Chondrocyte (in vitro differentiated cells): ENCODE measurements around the gene CUL9. TPM values are rescaled to one million over a fixed set of nuclear protein-coding genes. Genes with fewer than 3 reads are reported as not detected.
A peak's percentile ranks its signal among the peaks of the same experiment; 100 is the strongest.

Experiments
- DNase-seq: peaks from one replicate; pipeline ENCODE4 v3.0.0; 2021; ENCODE audit warnings: mixed read lengths, low spot score
- H3K27ac Mint-ChIP-seq: one replicate; pipeline ENCODE4 v1.8.0; 2021; ENCODE audit warnings: mild to moderate bottlenecking, moderate library complexity, mixed read lengths; ENCODE audit not compliant: unreplicated experiment
- H3K27me3 Mint-ChIP-seq: 2 replicates; pipeline ENCODE4 v1.8.0; 2021; ENCODE audit warnings: low read depth, mixed read lengths
- H3K36me3 Mint-ChIP-seq: 2 replicates; pipeline ENCODE4 v1.8.0; 2021; ENCODE audit warnings: low read depth, mixed read lengths
- H3K4me1 Mint-ChIP-seq: 2 replicates; pipeline ENCODE4 v1.8.0; 2021; ENCODE audit warnings: low read depth, mild to moderate bottlenecking, mixed read lengths
- H3K4me3 Mint-ChIP-seq: one replicate; pipeline ENCODE4 v1.8.0; 2021; ENCODE audit warnings: mild to moderate bottlenecking, moderate library complexity, mixed read lengths; ENCODE audit not compliant: unreplicated experiment
- H3K9me3 Mint-ChIP-seq: 2 replicates; pipeline ENCODE4 v1.8.0; 2021; ENCODE audit warnings: low read depth, mixed read lengths
- CTCF ChIP-seq: fragments of 200-600 bp; sonication (generic); IDR thresholded peaks from 2 replicates; pipeline ENCODE4 v1.5.0; 2021; ENCODE audit warnings: antibody characterized with exemption, mild to moderate bottlenecking, moderate library complexity
- total RNA-seq: library from RNA; stranded (reverse); gene quantifications from 3 replicates; pipeline ENCODE4 v1.2.1, GENCODE V29; 2021

Gene CUL9
- total RNA-seq, 1 donor from 2014 or later = 19.8 TPM

GRCh38 chr6:43204271-43205105, 22.5 kb downstream of the CUL9 start:
- H3K27me3 Mint-ChIP-seq = no peaks in the 10 kb centered on the region
- no peak overlapping the region for H3K27ac Mint-ChIP-seq
- no peak for TF ChIP-seq CTCF
- no peak overlapping the region for H3K4me3 Mint-ChIP-seq
- peaks cover 4% of the 10 kb centered on the region for H3K9me3 Mint-ChIP-seq
- peak; percentile 90 for DNase-seq
- H3K4me1 Mint-ChIP-seq = no peaks in the 10 kb centered on the region
- peaks cover 33% of the 10 kb centered on the region for H3K36me3 Mint-ChIP-seq

GRCh38 chr6:43205849-43206248, 23.9 kb downstream of the CUL9 start:
- peak; percentile 62 for DNase-seq
- Mint-ChIP-seq H3K4me1 (no peaks in the 10 kb centered on the region), H3K4me3 (no peak overlapping the region), H3K27me3 (no peaks in the 10 kb centered on the region), H3K9me3 (peaks cover 4% of the 10 kb centered on the region), H3K36me3 (peaks cover 26% of the 10 kb centered on the region), H3K27ac (no peak overlapping the region)
- TF ChIP-seq CTCF = no peak

GRCh38 chr6:43207286-43207685, 25.3 kb downstream of the CUL9 start:
- TF ChIP-seq CTCF = no peak
- no peak for DNase-seq
- Mint-ChIP-seq H3K36me3 (peaks cover 21% of the 10 kb centered on the region), H3K9me3 (peaks cover 4% of the 10 kb centered on the region), H3K4me3 (no peak overlapping the region), H3K27me3 (no peaks in the 10 kb centered on the region), H3K27ac (no peak overlapping the region), H3K4me1 (peaks cover 3% of the 10 kb centered on the region)

GRCh38 chr6:43211955-43212354, 30.0 kb downstream of the CUL9 start:
- Mint-ChIP-seq H3K4me1 (peaks cover 3% of the 10 kb centered on the region), H3K36me3 (peaks cover 15% of the 10 kb centered on the region), H3K27ac (no peak overlapping the region), H3K27me3 (no peaks in the 10 kb centered on the region), H3K4me3 (no peak overlapping the region), H3K9me3 (no peaks in the 10 kb centered on the region)
- peak; percentile 20 for TF ChIP-seq CTCF
- DNase-seq = no peak

GRCh38 chr6:43213431-43213830, 31.4 kb downstream of the CUL9 start:
- no peak for TF ChIP-seq CTCF
- Mint-ChIP-seq H3K27ac (no peak overlapping the region), H3K4me1 (peaks cover 3% of the 10 kb centered on the region), H3K27me3 (no peaks in the 10 kb centered on the region), H3K36me3 (peaks cover 16% of the 10 kb centered on the region), H3K4me3 (no peak overlapping the region), H3K9me3 (no peaks in the 10 kb centered on the region)
- peak; percentile 58 for DNase-seq
